NB4 (cell line): ENCODE data around the gene TUBB2B.

ENCODE experiments used
- DNase-seq: peaks from one replicate; pipeline ENCODE4 v3.0.0; 2010; ENCODE audit warnings: low read depth
- H3K4me3 ChIP-seq: one replicate; pipeline ENCODE4 v1.5.1; 2011; ENCODE audit warnings: mild to moderate bottlenecking, low read depth, low read length, moderate library complexity
- MAX ChIP-seq: IDR thresholded peaks from 2 replicates; pipeline ENCODE4 v1.6.1; 2011; ENCODE audit warnings: low read depth, low read length
- MYC ChIP-seq: IDR thresholded peaks from 2 replicates; pipeline ENCODE4 v1.6.1; 2011; ENCODE audit warnings: low read depth, low read length
- POLR2A ChIP-seq: IDR thresholded peaks from 2 replicates; pipeline ENCODE4 v1.6.1; 2011; ENCODE audit warnings: mild to moderate bottlenecking; ENCODE audit not compliant: insufficient read length; ENCODE audit errors: extremely low read depth
- TF ChIP-seq, protein P1 (sequence below): IDR thresholded peaks from one replicate; pipeline ENCODE4 v1.5.1; 2012; ENCODE audit warnings: low read depth, low read length

TUBB2B gene

GRCh38 chr6:3260296-3260695, 32.8 kb upstream of the TUBB2B start:
- peak overlapping the region; percentile 97 for H3K4me3 ChIP-seq
- TF ChIP-seq, protein P1, sequence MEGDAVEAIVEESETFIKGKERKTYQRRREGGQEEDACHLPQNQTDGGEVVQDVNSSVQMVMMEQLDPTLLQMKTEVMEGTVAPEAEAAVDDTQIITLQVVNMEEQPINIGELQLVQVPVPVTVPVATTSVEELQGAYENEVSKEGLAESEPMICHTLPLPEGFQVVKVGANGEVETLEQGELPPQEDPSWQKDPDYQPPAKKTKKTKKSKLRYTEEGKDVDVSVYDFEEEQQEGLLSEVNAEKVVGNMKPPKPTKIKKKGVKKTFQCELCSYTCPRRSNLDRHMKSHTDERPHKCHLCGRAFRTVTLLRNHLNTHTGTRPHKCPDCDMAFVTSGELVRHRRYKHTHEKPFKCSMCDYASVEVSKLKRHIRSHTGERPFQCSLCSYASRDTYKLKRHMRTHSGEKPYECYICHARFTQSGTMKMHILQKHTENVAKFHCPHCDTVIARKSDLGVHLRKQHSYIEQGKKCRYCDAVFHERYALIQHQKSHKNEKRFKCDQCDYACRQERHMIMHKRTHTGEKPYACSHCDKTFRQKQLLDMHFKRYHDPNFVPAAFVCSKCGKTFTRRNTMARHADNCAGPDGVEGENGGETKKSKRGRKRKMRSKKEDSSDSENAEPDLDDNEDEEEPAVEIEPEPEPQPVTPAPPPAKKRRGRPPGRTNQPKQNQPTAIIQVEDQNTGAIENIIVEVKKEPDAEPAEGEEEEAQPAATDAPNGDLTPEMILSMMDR: no peak
- TF ChIP-seq MYC (no peak), POLR2A (no peak), MAX (no peak)
- no peak for DNase-seq

DNA sequence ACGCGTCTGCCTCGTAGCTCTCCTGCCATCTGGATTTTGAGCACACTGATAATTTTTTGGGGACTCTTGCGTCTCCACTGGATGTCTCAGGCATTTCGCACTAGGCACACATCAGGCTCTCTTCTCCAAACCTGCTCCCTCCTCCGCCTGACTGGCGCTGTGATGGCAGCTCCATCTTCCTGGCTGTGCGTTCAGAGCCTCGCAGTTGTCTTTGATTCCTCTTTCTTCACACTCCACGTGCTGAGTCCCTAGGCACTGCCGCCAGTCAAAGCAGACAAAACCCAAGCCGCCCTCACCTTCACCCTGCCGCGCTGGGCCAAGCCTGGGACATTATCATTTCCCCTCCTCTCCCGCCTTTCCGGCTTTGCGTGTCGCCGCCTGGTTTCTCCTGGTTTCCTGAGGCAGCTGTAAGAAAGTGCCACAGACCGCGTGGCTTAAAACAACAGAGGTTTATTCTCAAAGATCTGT, 32.1 kb upstream of the TUBB2B start:
- TF ChIP-seq, protein P1: no peak
- TF ChIP-seq POLR2A: no peak
- TF ChIP-seq MYC: peak; percentile 80
- TF ChIP-seq MAX: peak; percentile 90
- H3K4me3 ChIP-seq: peak overlapping the region; percentile 97
- DNase-seq: peak; percentile 72

DNA sequence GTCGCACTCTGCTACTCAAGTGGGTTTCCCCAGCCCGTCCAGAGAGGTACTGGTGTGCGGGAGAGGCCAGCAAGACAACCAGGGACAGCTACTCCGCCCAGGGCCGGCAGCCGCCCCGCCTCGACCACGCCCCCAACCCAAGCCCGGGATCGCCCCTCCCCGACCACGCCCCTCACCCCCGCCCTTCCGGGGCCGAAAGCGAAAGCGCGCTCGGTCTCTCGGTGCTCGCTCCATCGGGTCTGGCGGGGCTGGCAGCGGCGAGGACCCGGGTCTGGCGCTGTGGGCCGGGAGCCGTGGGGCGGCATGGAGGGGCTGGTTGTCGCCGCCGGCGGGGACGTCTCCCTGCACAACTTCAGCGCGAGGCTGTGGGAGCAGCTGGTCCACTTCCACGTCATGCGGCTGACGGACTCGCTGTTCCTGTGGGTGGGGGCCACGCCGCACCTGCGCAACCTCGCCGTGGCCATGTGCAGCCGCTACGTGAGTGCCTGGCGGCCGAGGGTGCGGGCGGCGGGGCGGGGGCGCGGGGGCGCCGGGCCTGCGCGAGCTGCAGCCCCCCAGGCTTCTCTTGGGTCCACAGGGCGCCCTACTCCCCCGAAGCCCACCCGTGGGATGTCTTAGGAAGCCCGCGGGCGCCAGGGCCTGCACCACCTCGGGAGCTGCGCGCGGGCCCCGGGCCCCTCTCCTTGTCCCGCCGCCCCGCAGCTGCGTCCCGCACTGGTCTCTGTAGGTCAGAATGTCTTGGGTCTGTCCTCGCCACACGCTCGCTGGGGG, 31.5 kb upstream of the TUBB2B start, which contains the start of gene PSMG4:
Gene PSMG4 (plus strand): TSS at position 228 of the 771 bp plus-strand sequence. CDS start 76 bp downstream, at position 304.
- peak; percentile 93 for DNase-seq
- TF ChIP-seq, protein P1: no peak
- TF ChIP-seq POLR2A (peak; percentile 71), MAX (no peak; the same call in none of the 2 replicates), MYC (peak; percentile 81)
- peak within 1 kb of the TSS; percentile 97 for H3K4me3 ChIP-seq

DNA sequence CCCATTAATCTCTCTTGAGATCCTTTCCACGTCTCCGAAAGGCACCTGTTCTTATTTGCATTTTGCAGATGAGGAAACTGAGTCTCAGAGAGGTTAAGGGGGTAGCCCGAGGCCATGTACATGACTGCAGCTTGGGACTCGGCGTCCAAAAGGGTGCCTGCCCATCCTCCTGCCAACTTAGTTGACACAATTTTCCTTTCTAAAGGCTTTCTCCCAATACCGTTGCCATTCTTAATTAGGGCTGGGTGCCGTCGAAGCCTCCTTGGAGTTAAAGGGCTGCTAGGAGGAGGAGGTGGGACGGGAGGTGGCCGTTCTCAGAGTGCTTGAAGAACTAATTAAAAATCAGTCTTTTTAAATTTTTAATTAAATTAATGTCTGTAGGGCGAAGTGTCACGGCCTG, 30.7 kb upstream of the TUBB2B start:
- H3K4me3 ChIP-seq: no peak overlapping the region
- DNase-seq: no peak
- TF ChIP-seq POLR2A (no peak), MAX (no peak), MYC (no peak)
- TF ChIP-seq, protein P1: no peak

DNA sequence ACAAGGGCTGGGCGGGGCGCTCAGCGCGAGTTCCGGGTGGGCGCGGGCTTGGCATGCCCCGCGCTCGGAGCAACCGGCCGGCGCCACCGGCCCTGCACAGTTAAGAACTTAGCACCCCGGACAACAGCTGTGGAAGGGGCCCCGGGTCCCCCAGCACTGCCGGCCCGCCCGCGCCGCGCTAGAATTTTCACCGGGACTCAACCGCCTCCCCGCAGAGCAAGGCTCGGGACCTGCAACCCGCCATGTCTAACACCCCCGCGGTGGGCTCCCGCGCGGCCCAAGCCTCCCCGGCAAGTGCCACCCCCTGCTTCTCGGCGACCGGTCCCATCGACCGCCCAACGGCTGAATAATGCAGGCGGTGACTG, 26.1 kb upstream of the TUBB2B start:
- no peak overlapping the region for H3K4me3 ChIP-seq
- no peak for TF ChIP-seq MAX
- no peak for DNase-seq

DNA sequence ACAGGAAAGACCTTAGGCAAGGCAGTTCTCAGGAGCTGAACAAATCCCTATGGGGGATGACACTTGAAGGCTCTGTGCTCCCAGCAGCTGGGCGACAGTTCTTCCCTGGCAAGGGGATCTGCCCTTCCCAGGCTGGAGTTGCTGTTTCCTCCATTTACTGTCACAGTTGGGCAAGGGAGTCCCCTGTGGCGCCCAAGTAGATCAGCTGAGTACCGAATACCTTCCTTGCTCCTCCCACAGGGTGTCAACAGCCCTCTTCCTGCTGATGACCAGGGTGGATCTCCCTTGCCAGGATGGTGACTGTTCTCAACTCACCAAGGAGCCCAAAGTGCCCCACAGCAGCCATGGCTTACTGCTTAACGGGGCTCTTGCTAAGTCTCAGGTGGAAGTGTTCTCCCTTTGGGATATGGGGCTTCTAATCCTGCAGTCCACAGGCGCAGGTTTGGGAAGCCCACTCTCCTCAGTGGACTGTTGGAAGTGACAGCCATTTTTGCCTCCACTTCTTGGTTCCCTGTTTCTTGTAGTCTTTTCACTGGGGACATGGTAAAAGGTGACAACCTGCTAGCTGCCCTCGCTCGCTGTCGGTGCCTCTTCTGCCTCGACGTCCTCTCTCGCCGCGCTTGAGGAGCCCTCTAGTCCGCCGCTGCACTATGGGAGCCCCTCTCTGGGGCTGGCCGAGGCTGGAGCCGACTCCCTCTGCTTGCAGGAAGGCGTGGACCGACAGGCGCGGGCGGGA, 25.6 kb upstream of the TUBB2B start:
- TF ChIP-seq MAX: no peak
- TF ChIP-seq POLR2A: no peak
- no peak for TF ChIP-seq MYC
- TF ChIP-seq, protein P1: no peak
- H3K4me3 ChIP-seq: no peak overlapping the region
- peak; percentile 72 for DNase-seq
